NCI-H1417 (cell line): ENCODE data around the gene OVCH2.
"Not testable (repeated sequence)": the region's sequence is repeated elsewhere in the genome, so short reads cannot be mapped to it uniquely, and the experiment has no call there.

Experiments used
- DNase-seq, 3 experiments: peaks; one replicate each; lab custom pipeline; 2025; lab: John Stamatoyannopoulos, UW

The OVCH2 gene

GRCh38 chr11:7671347-7672215 lies 34.7 kb downstream of the OVCH2 start:
- no peak for DNase-seq

GRCh38 chr11:7670641-7671040 lies 35.6 kb downstream of the OVCH2 start:
- no peak for DNase-seq

- DNase-seq = no peak
These were observed 37.4 kb downstream of the OVCH2 start for GRCh38 chr11:7668911-7669310.

GRCh38 chr11:7668464-7668863 lies 37.8 kb downstream of the OVCH2 start:
- no peak for DNase-seq

GRCh38 chr11:7667460-7667859 lies 38.8 kb downstream of the OVCH2 start:
- DNase-seq = no peak

DNA sequence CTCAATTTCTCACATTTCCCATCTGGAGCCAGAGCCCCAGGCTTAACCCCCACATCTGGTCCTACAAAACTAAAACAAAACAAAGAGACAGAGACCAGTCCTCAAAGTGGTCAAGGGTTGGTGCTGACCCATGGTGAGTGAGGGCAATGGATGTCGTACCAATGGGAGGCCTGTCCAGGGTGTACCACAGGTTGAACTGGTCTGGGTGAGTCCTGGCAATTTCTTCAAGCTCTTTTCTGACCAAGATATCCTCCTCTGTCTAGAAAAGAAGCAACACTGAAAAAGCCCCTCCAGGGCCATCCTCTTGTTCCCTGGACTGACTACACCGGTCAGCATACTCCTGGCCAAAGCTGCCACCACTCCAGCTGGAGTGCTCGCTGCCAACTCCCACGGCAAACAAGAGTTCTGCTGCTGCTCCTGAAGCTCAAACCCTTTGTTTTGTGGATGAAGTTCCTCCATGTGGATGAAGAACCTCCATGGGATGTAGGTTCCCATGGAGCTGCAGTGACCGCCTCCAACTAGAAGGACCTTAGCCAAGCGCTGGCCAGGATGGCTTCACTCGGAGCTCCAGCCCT lies 39.9 kb downstream of the OVCH2 start:
- no peak for DNase-seq

GRCh38 chr11:7665473-7666291 lies 40.6 kb downstream of the OVCH2 start:
- peak; percentile 49 to 74 (median 68) for DNase-seq

DNA sequence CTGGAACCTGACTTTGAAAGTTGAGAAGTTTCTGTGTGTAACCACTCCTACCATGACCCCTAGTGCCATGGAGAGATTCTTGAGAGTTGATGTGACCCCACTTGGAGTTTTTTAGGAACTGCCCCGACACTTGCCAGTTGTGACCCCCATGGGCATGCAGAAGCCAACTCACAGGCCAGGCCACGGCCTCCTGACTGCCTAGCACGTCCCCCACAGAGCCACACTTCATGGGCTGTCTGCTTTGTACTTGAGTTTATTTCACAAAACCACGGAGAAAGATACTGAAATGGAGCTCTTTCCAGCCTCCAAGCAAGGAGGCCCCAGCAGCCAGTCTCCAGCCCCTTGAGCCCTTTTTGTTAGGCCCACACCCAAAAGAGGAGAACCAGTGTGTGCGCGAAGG lies 41.4 kb downstream of the OVCH2 start:
- no peak for DNase-seq

- DNase-seq = not testable (repeated sequence)
These were observed 42.7 kb downstream of the OVCH2 start for GRCh38 chr11:7663531-7663930.

DNA sequence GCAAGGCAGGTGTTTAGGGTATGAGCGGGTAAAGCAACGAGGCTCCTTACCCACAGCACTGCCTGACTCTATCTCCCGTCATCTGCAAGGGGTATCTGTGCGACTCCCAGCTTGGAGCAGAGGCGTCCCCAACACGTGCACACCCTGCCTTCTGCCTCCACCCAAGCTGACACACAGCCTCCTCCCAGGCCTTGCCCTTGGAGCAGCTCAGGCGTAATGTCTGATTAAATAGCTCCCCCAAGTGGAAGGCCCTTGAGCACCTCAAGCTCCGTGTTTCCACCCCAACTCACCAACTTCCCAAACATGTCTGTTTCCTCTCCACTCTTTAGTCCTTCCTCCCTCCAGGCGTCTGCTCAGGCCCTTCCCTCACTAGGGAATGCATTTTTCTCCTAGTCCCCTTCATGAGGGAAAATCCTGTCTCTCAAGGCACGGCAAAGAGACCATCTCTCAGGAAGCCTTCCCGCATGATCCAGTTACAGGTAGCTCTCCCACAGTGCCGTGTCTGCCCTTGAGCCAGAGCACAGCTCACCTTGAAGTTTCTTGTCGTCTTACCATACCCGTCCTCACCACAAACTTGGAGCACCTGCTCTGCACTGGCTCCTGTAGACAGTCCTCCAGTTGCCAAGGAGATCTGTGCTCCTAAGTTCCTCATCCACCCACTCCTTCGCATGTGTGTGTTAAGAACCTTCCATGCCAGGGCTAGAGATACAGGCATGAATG lies 48.8 kb downstream of the OVCH2 start:
- DNase-seq = peak; percentile 15 to 69 (median 52)

DNA sequence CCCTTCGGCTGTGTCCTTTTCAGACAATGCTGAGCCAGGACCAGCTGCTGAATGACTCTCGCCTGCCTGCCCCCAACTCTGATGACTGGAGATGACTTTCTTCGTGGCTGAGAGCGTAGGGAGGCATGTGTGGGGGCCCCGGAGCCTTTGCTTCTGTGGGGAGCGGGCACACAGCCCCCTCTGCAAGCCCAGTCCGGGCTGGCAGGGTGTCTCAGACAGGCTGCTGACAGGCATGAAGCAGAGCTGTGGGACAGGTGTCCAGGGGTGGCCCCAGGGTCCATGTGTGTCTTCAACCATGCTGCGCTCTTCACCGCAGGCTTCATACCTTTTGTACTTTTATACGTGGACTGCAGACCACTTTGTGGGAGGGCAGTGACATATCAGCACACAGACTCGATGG lies 49.6 kb downstream of the OVCH2 start:
- DNase-seq = no peak

DNA sequence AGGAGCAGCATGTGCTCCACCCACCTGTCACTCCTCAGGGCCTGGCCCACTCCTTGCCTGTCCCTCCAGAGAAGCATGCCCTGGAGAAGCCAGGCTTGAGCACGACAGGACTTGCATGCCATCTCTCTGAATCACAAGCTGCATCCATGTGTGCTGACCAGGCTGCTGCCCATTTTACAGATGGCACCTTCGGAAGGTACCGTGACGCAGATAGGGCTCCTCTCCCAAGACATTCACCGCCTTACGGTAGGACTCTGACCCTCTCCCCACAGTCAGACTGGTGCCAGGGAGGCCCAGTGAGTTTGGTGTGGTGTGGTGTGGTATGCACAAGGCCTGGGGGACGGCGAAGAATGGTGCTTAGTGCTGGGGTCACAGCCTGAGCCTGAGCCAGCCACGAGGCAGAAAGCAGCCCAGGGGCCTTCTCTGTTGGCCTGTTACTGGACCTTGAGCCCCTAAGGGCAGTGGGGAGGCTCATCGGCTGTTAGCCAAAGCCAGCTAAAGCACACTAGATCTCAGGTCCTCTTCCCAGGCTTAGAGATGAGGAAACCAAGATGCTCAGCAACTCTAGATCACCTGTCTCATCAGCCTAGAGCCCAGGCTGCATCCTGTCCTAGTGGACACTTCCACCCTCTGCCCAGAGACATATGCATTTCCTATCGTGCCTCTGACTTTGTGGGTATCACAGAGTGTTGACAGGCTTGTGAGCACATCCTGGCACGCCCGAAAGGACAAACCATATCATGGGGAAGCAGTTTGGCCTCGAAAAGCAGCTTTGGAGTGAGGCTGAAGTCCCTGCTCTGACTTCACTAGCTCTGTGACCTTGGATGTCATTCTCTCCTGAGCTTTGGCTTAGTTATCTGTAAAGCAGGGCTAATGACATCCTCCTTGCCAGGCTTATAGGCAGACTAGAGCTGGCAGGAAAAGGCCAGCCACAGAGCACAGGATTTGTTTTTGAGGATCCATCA lies 50.7 kb downstream of the OVCH2 start:
- DNase-seq = no peak

- DNase-seq = no peak
These were observed 52.0 kb downstream of the OVCH2 start for GRCh38 chr11:7654195-7654705.

GRCh38 chr11:7651700-7652099 lies 54.6 kb downstream of the OVCH2 start:
- DNase-seq = no peak

GRCh38 chr11:7651140-7651551 lies 55.1 kb downstream of the OVCH2 start:
- DNase-seq = no peak

DNA sequence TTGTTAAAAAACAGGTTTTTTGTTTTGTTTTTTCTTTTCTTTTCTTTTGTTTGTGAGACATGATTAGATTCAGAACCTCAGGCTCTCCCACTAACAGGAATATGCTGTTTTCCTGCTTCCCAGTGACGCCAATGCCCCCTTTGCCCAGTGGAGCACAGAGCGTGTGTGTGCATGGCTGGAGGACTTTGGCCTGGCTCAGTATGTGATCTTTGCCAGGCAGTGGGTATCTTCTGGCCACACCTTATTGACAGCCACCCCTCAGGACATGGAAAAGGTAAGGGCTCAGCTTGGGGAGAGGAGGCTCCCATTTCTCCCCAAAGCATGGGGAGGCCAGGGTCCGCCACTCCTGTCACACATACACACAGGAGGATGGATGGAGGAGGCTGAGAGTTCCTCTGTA lies 58.0 kb downstream of the OVCH2 start:
- DNase-seq = no peak

DNA sequence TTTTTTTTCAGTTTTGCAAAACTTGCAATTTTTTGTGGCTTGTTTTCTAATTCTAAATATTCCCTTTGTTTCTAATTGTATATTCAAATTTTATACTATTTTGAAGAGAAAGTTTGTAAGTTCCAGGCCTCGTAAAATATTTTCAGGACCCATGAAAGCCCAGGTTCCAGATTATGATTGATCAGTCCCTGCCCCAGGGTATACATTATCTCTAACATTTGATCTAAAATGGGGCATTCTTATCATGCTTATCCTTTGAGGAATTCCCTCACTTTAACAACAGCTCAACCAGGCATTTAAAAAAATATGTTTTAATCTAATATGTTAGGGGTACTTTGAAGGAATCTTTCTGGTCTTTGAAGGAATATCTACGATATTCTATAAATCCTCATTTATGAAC lies 59.4 kb downstream of the OVCH2 start:
- no peak for DNase-seq

GRCh38 chr11:7645206-7645605 lies 61.1 kb downstream of the OVCH2 start:
- DNase-seq = no peak

GRCh38 chr11:7643314-7643713 lies 63.0 kb downstream of the OVCH2 start:
- DNase-seq = peak in 1 of 3 experiments; percentile 17

DNA sequence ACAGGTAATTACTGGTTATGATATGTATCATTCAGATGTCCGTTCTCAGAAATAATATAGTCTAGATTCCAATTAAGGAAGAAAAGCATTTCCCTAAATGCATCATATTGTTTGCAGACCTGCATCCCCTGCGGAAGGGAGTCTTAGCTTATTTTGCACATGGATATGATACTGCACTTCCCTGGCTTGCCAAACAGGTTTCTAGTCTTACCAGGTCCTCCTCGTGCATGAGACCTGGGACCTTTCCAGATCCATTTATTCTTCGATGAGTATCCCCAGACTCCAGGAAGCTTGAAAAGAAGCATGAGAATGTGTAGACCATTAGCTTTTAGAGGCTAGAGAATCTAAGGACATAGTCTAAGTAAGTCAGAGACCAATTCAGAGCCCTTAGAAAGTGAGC lies 63.5 kb downstream of the OVCH2 start:
- no peak for DNase-seq

GRCh38 chr11:7640816-7641215 lies 65.5 kb downstream of the OVCH2 start:
- no peak for DNase-seq
